Lower leg skin (tissue), 3 donors: Measurements from ENCODE around the gene PNPLA3.

Experiments
- CTCF ChIP-seq, 3 donors: fragments of 450-650 bp; IDR thresholded peaks; one replicate each; pipeline ENCODE4 v1.5.1; 2016; ENCODE audit warnings: antibody characterized with exemption in 3 of 3, mild to moderate bottlenecking in 3 of 3, moderate library complexity in 2 of 3
- POLR2A ChIP-seq, 2 donors: fragments of 450-650 bp; IDR thresholded peaks; one replicate each; pipeline ENCODE4 v1.6.1; 2016 to 2017; ENCODE audit warnings: antibody characterized with exemption in 2 of 2, mild to moderate bottlenecking in 1 of 2, moderate library complexity in 1 of 2

- TF ChIP-seq CTCF (IDR thresholded peaks at IDR 0.05), result no peak
- no peak for TF ChIP-seq POLR2A (IDR thresholded peaks at IDR 0.05)
Measured at GRCh38 chr22:43995798-43996169, 72.2 kb downstream of the PNPLA3 start.
